GM19452 (cell line): ENCODE data around the gene VRK3.
"Not testable (repeated sequence)": the region's sequence is repeated elsewhere in the genome, so short reads cannot be mapped to it uniquely, and the experiment has no call there.

Source experiments
- ATAC-seq: cut with Tn5 transposase; IDR thresholded peaks from one replicate; pipeline ENCODE4 v1.9.1; 2021; ENCODE audit not compliant: unreplicated experiment

The VRK3 gene

GRCh38 chr19:49958144-49958543, 67.0 kb downstream of the VRK3 start:
- ATAC-seq: not testable (repeated sequence)

GRCh38 chr19:49957262-49957915, 67.8 kb downstream of the VRK3 start:
- no peak for ATAC-seq

- ATAC-seq: no peak
Observed at GRCh38 chr19:49956115-49956495, 69.1 kb downstream of the VRK3 start.

GRCh38 chr19:49954933-49955332, 70.2 kb downstream of the VRK3 start:
- ATAC-seq: no peak

- ATAC-seq: no peak
Observed at GRCh38 chr19:49954092-49954829, 70.9 kb downstream of the VRK3 start.

- no peak for ATAC-seq
Observed at GRCh38 chr19:49953416-49953815, 71.8 kb downstream of the VRK3 start.

- ATAC-seq: no peak
Observed at GRCh38 chr19:49952906-49953305, 72.3 kb downstream of the VRK3 start.

GRCh38 chr19:49952479-49952836, 72.7 kb downstream of the VRK3 start:
- ATAC-seq: no peak

GRCh38 chr19:49951806-49952478, 73.2 kb downstream of the VRK3 start:
- ATAC-seq: no peak

- ATAC-seq: no peak
Observed at GRCh38 chr19:49950956-49951526, 74.1 kb downstream of the VRK3 start.

- no peak for ATAC-seq
Observed at GRCh38 chr19:49950590-49950948, 74.6 kb downstream of the VRK3 start.

GRCh38 chr19:49949742-49950589, 75.2 kb downstream of the VRK3 start:
- ATAC-seq: no peak

GRCh38 chr19:49946415-49946814, 78.8 kb downstream of the VRK3 start:
- ATAC-seq: no peak

- ATAC-seq: not testable (repeated sequence)
Observed at GRCh38 chr19:49944567-49944966, 80.6 kb downstream of the VRK3 start.

- no peak for ATAC-seq
Observed at GRCh38 chr19:49940482-49940791, 84.7 kb downstream of the VRK3 start.

- ATAC-seq: no peak
Observed at GRCh38 chr19:49939721-49940481, 85.3 kb downstream of the VRK3 start.

- no peak for ATAC-seq
Observed at GRCh38 chr19:49938662-49939061, 86.5 kb downstream of the VRK3 start.

GRCh38 chr19:49937750-49938381, 87.3 kb downstream of the VRK3 start:
- ATAC-seq: no peak

- no peak for ATAC-seq
Observed at GRCh38 chr19:49936549-49936948, 88.6 kb downstream of the VRK3 start.

GRCh38 chr19:49933643-49934042, 91.5 kb downstream of the VRK3 start:
- ATAC-seq: no peak
